Natural killer cell treated with Interleukin-12 subunit alpha and Interleukin-12 subunit beta and Interleukin-15 and Interleukin-18, amount 100 ng/mL, for 72 hours (primary cell): Measurements from ENCODE around the gene ZHX3. TPM values are rescaled to one million over a fixed set of nuclear protein-coding genes. Genes with fewer than 3 reads are reported as not detected.
"Not testable (repeated sequence)": the region's sequence is repeated elsewhere in the genome, so short reads cannot be mapped to it uniquely, and the experiment has no call there.

ENCODE experiments used
- ATAC-seq, 2 donors: fragments of 150-1000 bp; cut with Tn5 transposase in 1 of 2; sonication (Bioruptor Pico), chemical (Tn5 transposase) in 1 of 2; 2 replicates each; pipeline ENCODE4 v1.10.0; 2021
- DNase-seq: peaks from one replicate; pipeline ENCODE4 v3.0.0; 2022; ENCODE audit warnings: low spot score
- H3K27ac Mint-ChIP-seq, 2 donors: 1 replicate in 1 of 2; 2 replicates in 1 of 2; pipeline ENCODE4 v1.8.0; 2022; ENCODE audit warnings: mixed read lengths in 2 of 2, mild to moderate bottlenecking in 1 of 2, moderate library complexity in 1 of 2
- H3K27me3 Mint-ChIP-seq, 2 donors: 1 replicate in 1 of 2; 2 replicates in 1 of 2; pipeline ENCODE4 v1.8.0; 2022; ENCODE audit warnings: mixed read lengths in 2 of 2
- H3K36me3 Mint-ChIP-seq: one replicate; pipeline ENCODE4 v1.8.0; 2022; ENCODE audit warnings: mixed read lengths
- H3K4me1 Mint-ChIP-seq, 2 donors: 1 replicate in 1 of 2; 2 replicates in 1 of 2; pipeline ENCODE4 v1.8.0; 2022; ENCODE audit warnings: low read depth in 2 of 2, mixed read lengths in 2 of 2, mild to moderate bottlenecking in 1 of 2
- H3K4me3 Mint-ChIP-seq: one replicate; pipeline ENCODE4 v1.8.0; 2022; ENCODE audit warnings: mixed read lengths
- H3K9me3 Mint-ChIP-seq: 2 replicates; pipeline ENCODE4 v1.8.0; 2022; ENCODE audit warnings: mixed read lengths
- total RNA-seq, 2 donors: library from RNA; stranded (reverse); gene quantifications; one replicate each; pipeline ENCODE4 v1.2.3, GENCODE V29; 2022

ZHX3 gene
- total RNA-seq, 2 donors from 2014 or later = 7.6 to 21.6 TPM

DNA sequence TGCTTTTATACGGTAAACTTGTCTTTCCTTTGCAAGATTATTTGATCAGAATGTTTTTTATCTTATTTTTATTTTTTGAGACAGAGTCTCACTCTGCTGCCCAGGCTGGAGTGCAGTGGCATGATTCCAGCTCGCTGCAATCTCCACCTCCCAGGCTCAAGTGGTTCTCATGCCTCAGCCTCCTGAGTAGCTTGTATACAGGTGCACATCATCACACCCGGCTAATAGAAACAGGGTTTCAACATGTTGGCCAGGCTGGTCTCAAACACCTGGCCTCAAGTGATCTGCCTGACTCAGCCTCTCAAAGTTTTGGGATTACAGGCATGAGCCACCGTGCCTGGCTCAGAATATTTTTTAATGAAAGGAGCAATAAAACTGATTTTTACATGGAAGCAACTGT is 14.2 kb upstream of the ZHX3 start:
- Mint-ChIP-seq H3K36me3 (no peaks in the 10 kb centered on the region), H3K4me1 (peaks cover 15 to 19% of the 10 kb centered on the region in 2 donors), H3K9me3 (no peaks in the 10 kb centered on the region), H3K27me3 (peaks cover 0 to 5% of the 10 kb centered on the region in 2 donors), H3K4me3 (no peak overlapping the region), H3K27ac (no peak overlapping the region)
- DNase-seq (no peak), ATAC-seq (no peak)

DNA sequence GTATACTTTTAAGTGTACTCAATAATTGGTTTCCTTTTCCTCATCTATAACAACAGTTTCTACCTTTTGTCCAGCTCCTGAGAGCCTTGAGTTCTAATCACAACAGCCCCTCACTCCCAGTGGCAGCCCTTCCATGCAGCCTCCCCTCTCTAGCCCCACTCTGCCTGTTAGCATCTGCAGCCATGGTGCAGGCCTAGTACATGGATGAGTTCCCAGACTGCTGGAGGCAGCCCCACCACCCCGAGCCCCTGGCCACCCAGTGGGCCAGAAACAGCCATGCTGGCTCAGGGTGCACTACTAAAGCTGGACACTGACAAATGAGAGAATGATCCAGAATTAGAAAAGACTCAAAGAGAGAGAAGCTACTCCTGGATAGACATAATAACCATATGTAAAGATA is 13.4 kb upstream of the ZHX3 start:
- H3K27ac Mint-ChIP-seq = peak overlapping the region in 1 of 2 donors; percentile 68
- peaks cover 0 to 3% of the 10 kb centered on the region in 2 donors for H3K27me3 Mint-ChIP-seq
- no peak for DNase-seq
- no peaks in the 10 kb centered on the region for H3K9me3 Mint-ChIP-seq
- no peak overlapping the region for H3K4me3 Mint-ChIP-seq
- H3K36me3 Mint-ChIP-seq = no peaks in the 10 kb centered on the region
- peaks cover 15 to 19% of the 10 kb centered on the region in 2 donors for H3K4me1 Mint-ChIP-seq
- ATAC-seq = no peak

DNA sequence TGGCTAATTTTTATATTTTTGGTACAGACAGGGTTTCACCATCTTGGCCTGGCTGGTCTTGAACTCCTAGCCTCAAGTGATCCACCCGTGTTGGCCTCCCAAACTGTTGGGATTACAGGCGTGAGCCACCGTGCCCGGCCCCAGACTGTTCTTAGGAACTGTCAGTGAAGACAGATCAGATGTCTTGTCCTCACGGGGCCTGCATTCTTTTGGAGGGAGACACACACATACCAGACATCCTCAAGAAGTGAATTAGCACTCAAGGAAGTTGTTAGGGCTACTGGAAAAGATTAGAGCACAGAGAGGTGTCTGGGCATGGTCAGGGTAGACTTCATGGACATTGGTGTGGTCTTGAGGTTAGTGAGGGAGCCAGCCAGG is 12.8 kb upstream of the ZHX3 start:
- Mint-ChIP-seq H3K4me3 (no peak overlapping the region), H3K4me1 (peaks cover 15 to 19% of the 10 kb centered on the region in 2 donors), H3K36me3 (no peaks in the 10 kb centered on the region), H3K27ac (peak overlapping the region; percentile 72 to 76), H3K27me3 (peaks cover 0 to 3% of the 10 kb centered on the region in 2 donors), H3K9me3 (no peaks in the 10 kb centered on the region)
- no peak for DNase-seq
- no peak for ATAC-seq

DNA sequence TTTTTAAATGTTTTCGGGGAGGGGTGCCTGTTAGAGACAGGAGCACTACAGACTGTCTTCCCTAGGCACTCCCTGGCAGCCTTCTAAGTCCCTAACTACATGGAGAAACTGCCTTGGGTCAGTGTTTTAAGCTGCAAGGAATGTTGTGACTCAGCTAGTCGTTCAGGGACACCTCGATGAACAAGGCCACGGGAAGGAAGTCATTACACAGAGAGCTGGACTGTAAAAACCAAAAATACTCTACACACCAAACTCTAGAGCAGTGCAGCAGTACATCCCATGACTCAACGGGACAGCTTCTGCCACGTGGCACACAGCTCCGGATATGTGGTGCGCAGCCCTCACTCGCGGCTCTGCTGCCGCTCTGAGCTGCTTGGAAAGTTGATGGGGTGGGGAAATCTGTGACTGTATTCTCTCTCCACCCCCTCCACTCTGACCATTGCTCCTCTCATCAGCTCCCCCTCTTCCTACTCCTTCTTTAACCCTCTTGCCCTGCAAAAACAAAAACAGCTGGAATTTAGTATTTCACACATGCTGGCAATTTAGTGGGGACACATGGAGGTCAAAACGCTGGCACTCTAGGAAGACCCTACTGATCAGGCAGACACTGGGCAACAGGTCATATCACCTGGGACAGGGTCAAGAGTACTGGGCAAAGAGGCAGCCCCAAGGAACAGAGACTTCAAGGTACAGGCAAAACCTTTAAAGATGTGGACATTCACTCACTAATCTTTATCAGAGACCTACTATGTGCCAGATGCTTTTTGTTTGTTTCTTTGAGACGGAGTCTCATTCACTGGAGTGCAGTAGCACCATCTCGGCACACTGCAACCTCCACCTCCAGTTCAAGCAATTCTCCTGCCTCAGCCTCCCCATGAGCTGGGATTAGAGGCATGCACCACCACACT is 12.2 kb upstream of the ZHX3 start:
- Mint-ChIP-seq H3K27me3 (peaks cover 0 to 3% of the 10 kb centered on the region in 2 donors), H3K4me3 (peak overlapping the region; percentile 36), H3K9me3 (no peaks in the 10 kb centered on the region), H3K27ac (peak overlapping the region; percentile 72 to 76), H3K36me3 (no peaks in the 10 kb centered on the region), H3K4me1 (peaks cover 15 to 19% of the 10 kb centered on the region in 2 donors)
- DNase-seq (peak; percentile 83), ATAC-seq (peak; percentile 98 to 100)

DNA sequence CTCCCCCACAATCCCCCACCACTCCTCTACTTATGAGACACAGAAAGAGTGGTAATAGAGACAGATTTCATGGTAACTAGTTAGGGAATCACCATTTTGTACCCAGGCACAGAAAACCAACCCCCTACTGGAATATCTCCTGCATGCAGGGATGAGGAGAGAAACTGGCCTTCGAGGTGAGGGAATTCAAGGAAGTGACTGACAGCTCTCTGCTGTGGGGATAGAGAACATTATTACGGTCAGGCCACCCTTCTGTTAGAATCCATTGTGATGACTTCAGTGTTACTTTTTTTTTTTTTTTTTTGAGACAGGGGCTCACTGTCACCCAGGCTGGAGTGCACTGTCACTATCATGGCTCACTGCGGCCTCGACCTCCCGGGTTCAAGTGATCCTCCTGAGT is 9.6 kb upstream of the ZHX3 start:
- no peak for ATAC-seq
- no peak for DNase-seq
- Mint-ChIP-seq H3K4me3 (no peak overlapping the region), H3K27ac (no peak overlapping the region), H3K4me1 (peaks cover 15 to 19% of the 10 kb centered on the region in 2 donors), H3K36me3 (no peaks in the 10 kb centered on the region), H3K9me3 (no peaks in the 10 kb centered on the region), H3K27me3 (peaks cover 0 to 2% of the 10 kb centered on the region in 2 donors)

DNA sequence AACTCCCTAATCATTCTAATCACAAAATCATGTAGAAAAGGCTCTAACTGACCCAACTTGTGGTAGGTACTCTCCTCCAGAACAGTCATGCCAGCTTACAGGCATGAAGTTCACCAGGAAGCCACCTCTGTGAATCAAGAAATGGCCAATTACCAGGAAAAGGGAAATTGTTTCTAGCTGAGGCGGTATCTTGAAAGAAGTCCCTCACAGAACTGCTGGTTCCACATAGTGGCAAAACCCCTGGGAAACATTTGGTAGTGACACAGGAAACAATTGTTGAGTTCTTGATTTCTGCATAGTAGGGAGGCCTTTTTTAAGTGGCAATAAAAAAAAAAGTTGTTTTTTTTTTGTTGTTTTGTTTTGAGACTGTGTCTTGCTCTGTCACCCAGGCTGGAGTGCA is 3.4 kb upstream of the ZHX3 start:
- Mint-ChIP-seq H3K9me3 (no peaks in the 10 kb centered on the region), H3K27me3 (peaks cover 0 to 3% of the 10 kb centered on the region in 2 donors), H3K4me3 (no peak overlapping the region), H3K36me3 (no peaks in the 10 kb centered on the region), H3K27ac (no peak overlapping the region), H3K4me1 (peaks cover 15 to 20% of the 10 kb centered on the region in 2 donors)
- DNase-seq (no peak), ATAC-seq (no peak)

DNA sequence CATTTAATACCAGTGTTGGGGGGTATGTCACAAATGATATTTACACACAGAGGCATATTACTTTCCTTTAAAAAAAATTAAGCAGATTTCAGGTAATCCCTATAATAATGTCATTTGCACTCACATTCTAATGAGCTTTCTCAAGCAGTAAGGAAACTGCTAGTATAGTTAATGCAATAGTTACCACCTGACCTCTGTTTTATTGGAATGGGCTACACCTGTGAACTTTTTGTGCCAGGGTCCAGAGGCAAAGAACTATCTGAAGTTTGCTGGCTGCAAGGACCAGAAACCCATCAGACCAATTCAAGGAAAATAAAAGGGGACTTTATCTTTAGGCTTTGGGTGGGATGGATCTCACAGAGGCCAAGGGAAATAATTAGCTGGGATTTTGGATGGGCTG is 2.9 kb upstream of the ZHX3 start:
- H3K27ac Mint-ChIP-seq = no peak overlapping the region
- H3K9me3 Mint-ChIP-seq = no peaks in the 10 kb centered on the region
- no peak for DNase-seq
- H3K4me3 Mint-ChIP-seq = no peak overlapping the region
- no peak for ATAC-seq
- peaks cover 17 to 20% of the 10 kb centered on the region in 2 donors for H3K4me1 Mint-ChIP-seq
- H3K27me3 Mint-ChIP-seq = peaks cover 0 to 3% of the 10 kb centered on the region in 2 donors
- H3K36me3 Mint-ChIP-seq = no peaks in the 10 kb centered on the region

DNA sequence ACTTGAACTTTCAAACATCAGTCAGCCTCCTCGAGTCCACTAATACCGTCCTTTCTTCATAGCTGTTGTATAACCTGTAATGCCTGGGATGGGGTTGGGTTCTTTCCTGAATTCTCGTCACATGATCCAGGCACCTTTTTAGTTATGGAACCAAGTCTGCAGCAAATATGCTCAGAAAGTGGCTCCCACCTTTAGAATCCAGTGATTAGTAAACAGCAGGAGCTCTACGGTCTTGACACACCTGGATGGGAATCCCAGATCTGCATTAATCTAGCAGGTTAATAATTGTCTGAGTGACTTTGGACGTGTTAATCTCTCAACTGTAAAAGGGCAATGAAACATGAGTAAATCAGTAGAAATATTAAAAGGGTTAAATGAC is 729 bp upstream of the ZHX3 start:
- Mint-ChIP-seq H3K4me3 (peak overlapping the region; percentile 62), H3K27me3 (peaks cover 0 to 3% of the 10 kb centered on the region in 2 donors), H3K36me3 (no peaks in the 10 kb centered on the region), H3K27ac (peak overlapping the region in 1 of 2 donors; percentile 60), H3K9me3 (no peaks in the 10 kb centered on the region), H3K4me1 (peaks cover 17 to 20% of the 10 kb centered on the region in 2 donors)
- ATAC-seq (no peak), DNase-seq (no peak)

DNA sequence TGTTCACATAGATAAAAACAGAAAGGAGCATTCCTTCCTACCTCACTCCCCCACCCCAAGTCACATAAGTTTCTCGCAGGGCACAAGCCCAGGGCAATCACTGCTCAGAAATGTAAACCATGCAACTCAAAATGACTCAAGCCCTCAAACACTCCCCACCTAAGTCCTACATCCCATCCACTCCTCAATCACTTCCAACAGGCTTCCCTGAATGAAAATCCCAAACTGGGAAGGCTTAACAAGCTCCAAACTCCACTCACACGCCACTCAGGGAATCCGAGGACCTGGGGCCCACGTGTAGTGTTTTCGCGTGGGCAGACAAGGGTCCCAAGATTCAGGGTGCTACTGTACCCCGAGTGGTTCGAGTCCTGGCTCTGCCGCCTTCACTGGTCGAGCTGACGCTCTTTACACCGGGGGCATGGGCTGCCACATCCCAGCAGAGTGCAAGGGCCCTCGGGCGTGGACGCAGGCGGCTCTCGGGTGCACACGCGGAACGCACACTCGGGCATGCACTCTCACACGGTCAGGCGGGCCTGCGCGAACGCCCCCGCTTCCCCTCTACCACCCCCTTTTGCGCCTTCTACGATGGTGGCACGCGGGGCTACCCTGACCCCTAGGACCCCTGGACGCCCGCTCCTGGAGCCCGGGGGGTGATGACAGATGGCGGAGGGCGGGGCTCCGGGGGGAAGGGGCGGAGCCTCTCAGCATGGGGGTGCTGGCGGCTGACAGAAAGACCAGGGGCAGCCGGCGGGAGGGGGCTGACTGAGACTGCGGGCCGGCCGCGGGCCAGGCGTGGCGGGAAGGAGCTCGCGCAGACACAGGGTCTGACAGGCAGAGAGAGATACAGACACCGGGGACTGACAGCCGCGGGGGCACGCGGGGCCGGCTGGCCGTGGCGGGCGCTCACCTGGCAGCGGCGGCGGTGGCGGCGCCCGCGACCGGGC is 657 bp downstream of the ZHX3 start:
- Mint-ChIP-seq H3K9me3 (no peaks in the 10 kb centered on the region), H3K4me3 (peak overlapping the region; percentile 95), H3K27ac (peak overlapping the region; percentile 69 to 76), H3K4me1 (peaks cover 17 to 19% of the 10 kb centered on the region in 2 donors), H3K27me3 (peaks cover 0 to 3% of the 10 kb centered on the region in 2 donors), H3K36me3 (no peaks in the 10 kb centered on the region)
- peak; percentile 79 to 85 for ATAC-seq
- DNase-seq = peak; percentile 83

DNA sequence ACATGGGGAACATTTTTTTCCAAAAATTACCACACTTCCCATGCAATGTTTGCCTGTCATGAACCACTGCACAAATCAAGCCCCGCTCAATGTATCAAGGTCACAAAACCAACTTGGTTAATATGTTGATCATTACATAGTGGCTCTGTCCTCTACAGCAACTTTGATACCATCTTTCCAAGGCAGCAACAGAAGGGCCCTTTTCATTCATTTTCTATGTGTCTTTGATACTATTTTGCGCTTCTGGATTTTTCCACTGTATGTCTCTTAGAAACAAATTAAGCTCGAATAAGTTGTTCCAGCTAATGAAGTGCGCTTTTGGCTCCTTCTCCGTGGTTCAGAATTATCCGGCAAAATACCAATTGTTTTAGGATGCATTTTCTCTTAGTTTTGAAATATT is 1.5 kb downstream of the ZHX3 start:
- no peaks in the 10 kb centered on the region for H3K36me3 Mint-ChIP-seq
- H3K4me3 Mint-ChIP-seq = peak overlapping the region; percentile 95
- ATAC-seq (no peak), DNase-seq (no peak)
- peak overlapping the region; percentile 69 to 76 for H3K27ac Mint-ChIP-seq
- no peaks in the 10 kb centered on the region for H3K9me3 Mint-ChIP-seq
- peaks cover 0 to 3% of the 10 kb centered on the region in 2 donors for H3K27me3 Mint-ChIP-seq
- H3K4me1 Mint-ChIP-seq = peaks cover 15 to 17% of the 10 kb centered on the region in 2 donors

DNA sequence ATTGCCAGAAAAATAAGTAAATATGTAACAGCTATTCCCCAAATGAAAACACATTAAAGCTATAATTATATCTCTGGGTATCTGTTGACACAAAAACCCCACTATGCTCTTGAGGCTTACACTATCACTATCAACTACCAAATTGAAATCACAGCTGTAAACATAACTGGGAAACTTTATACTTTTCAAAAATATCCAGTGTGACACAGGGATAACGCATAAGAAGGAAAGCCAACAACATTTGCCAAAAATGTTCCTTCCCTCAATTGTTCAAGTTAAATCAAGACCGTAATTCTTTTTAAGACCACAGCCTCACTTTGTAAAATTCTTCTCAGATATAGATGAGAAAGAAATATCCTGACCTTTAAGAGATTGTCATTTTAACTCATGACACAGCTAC is 3.1 kb downstream of the ZHX3 start:
- H3K4me3 Mint-ChIP-seq = no peak overlapping the region
- no peaks in the 10 kb centered on the region for H3K36me3 Mint-ChIP-seq
- peaks cover 0 to 1% of the 10 kb centered on the region in 2 donors for H3K27me3 Mint-ChIP-seq
- no peaks in the 10 kb centered on the region for H3K9me3 Mint-ChIP-seq
- DNase-seq (no peak), ATAC-seq (no peak)
- no peak overlapping the region for H3K27ac Mint-ChIP-seq
- peaks cover 18 to 22% of the 10 kb centered on the region in 2 donors for H3K4me1 Mint-ChIP-seq

DNA sequence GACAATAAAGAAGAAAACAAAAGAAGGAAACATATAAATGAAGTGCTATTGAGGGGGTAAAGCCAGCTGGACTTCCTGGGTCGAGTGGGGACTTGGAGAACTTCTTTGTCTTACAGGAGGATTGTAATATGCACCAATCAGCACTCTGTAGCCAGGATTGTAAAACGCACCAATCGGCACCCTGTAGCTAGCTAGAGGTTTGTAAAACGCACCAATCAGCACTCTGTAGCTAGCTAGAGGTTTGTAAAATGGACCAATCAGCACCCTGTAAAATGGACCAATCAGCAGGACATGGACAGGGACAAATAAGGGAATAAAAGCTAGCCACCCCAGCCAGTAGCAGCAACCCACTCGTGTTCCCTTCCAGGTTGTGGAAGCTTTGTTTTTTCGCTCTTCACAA is 5.5 kb downstream of the ZHX3 start:
- H3K4me1 Mint-ChIP-seq = peaks cover 19 to 26% of the 10 kb centered on the region in 2 donors
- not testable (repeated sequence) for ATAC-seq, H3K27me3 Mint-ChIP-seq, H3K4me3 Mint-ChIP-seq, DNase-seq, H3K9me3 Mint-ChIP-seq, H3K36me3 Mint-ChIP-seq, H3K27ac Mint-ChIP-seq

DNA sequence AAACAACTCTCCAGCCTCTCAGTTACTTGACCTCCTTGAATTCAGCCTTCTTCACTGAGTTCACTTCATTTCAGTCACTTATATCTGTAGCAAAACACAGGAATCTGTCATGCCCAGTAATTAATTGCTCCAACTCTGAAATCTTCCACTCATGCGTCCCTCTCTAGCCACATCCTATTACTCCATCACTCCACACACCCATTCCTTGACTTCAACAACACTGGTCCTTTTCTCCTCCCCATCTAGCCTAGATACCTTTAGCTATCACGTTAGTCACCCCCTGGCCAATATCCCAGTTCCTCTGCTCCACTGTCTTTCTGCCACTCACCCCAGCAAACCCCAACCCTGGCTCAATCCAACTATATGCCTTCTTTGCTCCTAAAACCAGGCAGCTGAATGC is 7.7 kb downstream of the ZHX3 start:
- Mint-ChIP-seq H3K27ac (no peak overlapping the region), H3K4me3 (no peak overlapping the region), H3K27me3 (no peaks in the 10 kb centered on the region), H3K4me1 (peaks cover 13 to 14% of the 10 kb centered on the region in 2 donors), H3K36me3 (no peaks in the 10 kb centered on the region), H3K9me3 (no peaks in the 10 kb centered on the region)
- no peak for DNase-seq
- ATAC-seq = no peak
